Measurements from ENCODE around the gene ATAD3A. TPM values are rescaled to one million over a fixed set of nuclear protein-coding genes. Genes with fewer than 3 reads are reported as not detected.

The ATAD3A gene
- total and polyA plus RNA-seq, 2 of the 4 experiments (the other 2 are of a cell fraction): 27.2 to 34.0 TPM

- in situ Hi-C loops (cut with MboI; ENCODE audit: low sequenced_read_pairs): no loop called here
These were observed 53.4 kb downstream of the ATAD3A start for GRCh38 chr1:1565340-1565739.

More at GRCh38 chr1:1565340-1565739, 53.4 kb downstream of the ATAD3A start:
- dilution Hi-C loops (cut with HindIII; ENCODE audit: low sequenced_read_pairs, unreplicated experiment) (no loop called here), intact Hi-C loops (cut with micrococcal nuclease) (no loop called here)
- Histone ChIP-seq H3K79me1 (ENCODE audit: low read depth in 1 of 2, low read length in 2 of 2) (peaks cover 16 to 60% of the 10 kb centered on the region in 2 experiments), H3K9me3 (ENCODE audit: control insufficient read depth, insufficient read depth, low read length) (no peaks in the 10 kb centered on the region), H4K5ac (ENCODE audit: low read depth, low read length) (no peak overlapping the region), H2BK15ac (ENCODE audit: low read depth, low read length) (no peak overlapping the region), H2AFZ (replicated peaks; ENCODE audit: low read length, poor library complexity) (no peak overlapping the region), H4K20me1 (ENCODE audit: insufficient read depth, low read length) (peaks cover 86% of the 10 kb centered on the region), H3K27me3 (ENCODE audit: control insufficient read depth, insufficient read depth, low read length) (no peaks in the 10 kb centered on the region), H3K18ac (ENCODE audit: low read depth, low read length) (no peak overlapping the region), H3K9me1 (ENCODE audit: insufficient read depth, low read length) (peaks cover 19% of the 10 kb centered on the region), H4K8ac (ENCODE audit: low read depth in 2 of 2, low read length in 2 of 2) (no peak overlapping the region), H3K4me3 (ENCODE audit: insufficient read depth, low read depth, low read length) (no peak overlapping the region), H2BK5ac (ENCODE audit: low read depth, low read length, poor library complexity, severe bottlenecking) (no peak overlapping the region), H3K27ac (ENCODE audit: insufficient read depth, low read length) (no peak overlapping the region), H3K36me3 (ENCODE audit: control insufficient read depth, insufficient read depth, low read length) (peaks cover 58% of the 10 kb centered on the region), H3K4ac (ENCODE audit: low read depth, low read length) (no peak overlapping the region), H3K4me1 (ENCODE audit: control insufficient read depth, insufficient read depth, low read length) (peaks cover 2% of the 10 kb centered on the region; the same call in 1 of the 2 replicates), H3K4me2 (ENCODE audit: low read depth, low read length) (no peak overlapping the region), H3K9ac (ENCODE audit: low read depth, low read length) (no peak overlapping the region), H2BK20ac (ENCODE audit: low read depth, low read length) (no peak overlapping the region), H2AK9ac (replicated peaks; ENCODE audit: low read depth, low read length, poor library complexity) (no peak overlapping the region), H3K14ac (replicated peaks; ENCODE audit: low read depth, low read length) (no peak overlapping the region), H3K23ac (ENCODE audit: low read depth, low read length) (no peak overlapping the region), H3K56ac (ENCODE audit: extremely low read depth, insufficient read depth, low read length) (no peak overlapping the region), H2AK5ac (ENCODE audit: low read depth, low read length) (no peak overlapping the region), H4K91ac (ENCODE audit: insufficient read depth, low read depth, low read length) (no peak overlapping the region), H2BK120ac (ENCODE audit: low read depth, low read length) (no peak overlapping the region)
- 100% methylated on average over 3 of the region's 10 CpGs; no CpG with 5 or more reads in 1 of the 2 experiments for WGBS, 2 experiments (ENCODE audit: extremely low coverage in 2 of 2, insufficient read length in 1 of 2)
- ATAC-seq (ENCODE audit: low read depth): no peak
- ChIA-PET CTCF (no interaction called here), POLR2A (ENCODE audit: unreplicated experiment) (no interaction called here)
- DNase-seq: no peak
- TF ChIP-seq USF2 (IDR thresholded peaks at IDR 0.05; ENCODE audit: low read depth, low read length) (no peak), BHLHE40 (IDR thresholded peaks at IDR 0.05; ENCODE audit: low read depth, low read length) (no peak), RAD21 (IDR thresholded peaks at IDR 0.05; ENCODE audit: low read length) (no peak), ELK1 (IDR thresholded peaks at IDR 0.05; ENCODE audit: borderline replicate concordance, low read depth, low read length) (no peak), POLR2A (IDR thresholded peaks at IDR 0.05; ENCODE audit: low read depth, low read length) (no peak), SMC3 (IDR thresholded peaks at IDR 0.05; ENCODE audit: low read depth, low read length) (no peak), CHD1 (IDR thresholded peaks at IDR 0.05; ENCODE audit: low read depth, low read length) (no peak), CEBPB (IDR thresholded peaks at IDR 0.05; ENCODE audit: low read depth, low read length) (no peak), NFE2L2 (IDR thresholded peaks at IDR 0.05; ENCODE audit: low read depth, low read length) (no peak), MAZ (IDR thresholded peaks at IDR 0.05; ENCODE audit: borderline replicate concordance, low read depth, low read length) (no peak), MXI1 (IDR thresholded peaks at IDR 0.05; ENCODE audit: borderline replicate concordance, low read depth, low read length) (no peak), CTCF (conservative IDR thresholded peaks at IDR 0.05; ENCODE audit: low read depth, low read length) (no peak), MAFK (IDR thresholded peaks at IDR 0.05; ENCODE audit: low read depth, low read length) (no peak), RFX5 (IDR thresholded peaks at IDR 0.05; ENCODE audit: low read depth, low read length) (no peak), FOS (IDR thresholded peaks at IDR 0.05; ENCODE audit: low read depth, low read length) (no peak), RCOR1 (IDR thresholded peaks at IDR 0.05; ENCODE audit: insufficient replicate concordance, low read length) (no peak)
- BruUV-seq (replicated peaks): no TSS peak

All from IMR-90 (cell line).